GM12875 (cell line): ENCODE measurements around the gene ZNF33B.

ENCODE experiments used
- H3K4me3 ChIP-seq: one replicate; pipeline ENCODE4 v1.5.1; 2011; ENCODE audit warnings: low read depth, low read length, control low read depth
- TF ChIP-seq, protein P1 (sequence below): IDR thresholded peaks from 2 replicates; pipeline ENCODE4 v1.5.1; 2011; ENCODE audit warnings: low read depth, mild to moderate bottlenecking, control low read depth, inconsistent platforms, low read length, moderate library complexity, borderline replicate concordance; ENCODE audit not compliant: insufficient read depth

The ZNF33B gene

DNA sequence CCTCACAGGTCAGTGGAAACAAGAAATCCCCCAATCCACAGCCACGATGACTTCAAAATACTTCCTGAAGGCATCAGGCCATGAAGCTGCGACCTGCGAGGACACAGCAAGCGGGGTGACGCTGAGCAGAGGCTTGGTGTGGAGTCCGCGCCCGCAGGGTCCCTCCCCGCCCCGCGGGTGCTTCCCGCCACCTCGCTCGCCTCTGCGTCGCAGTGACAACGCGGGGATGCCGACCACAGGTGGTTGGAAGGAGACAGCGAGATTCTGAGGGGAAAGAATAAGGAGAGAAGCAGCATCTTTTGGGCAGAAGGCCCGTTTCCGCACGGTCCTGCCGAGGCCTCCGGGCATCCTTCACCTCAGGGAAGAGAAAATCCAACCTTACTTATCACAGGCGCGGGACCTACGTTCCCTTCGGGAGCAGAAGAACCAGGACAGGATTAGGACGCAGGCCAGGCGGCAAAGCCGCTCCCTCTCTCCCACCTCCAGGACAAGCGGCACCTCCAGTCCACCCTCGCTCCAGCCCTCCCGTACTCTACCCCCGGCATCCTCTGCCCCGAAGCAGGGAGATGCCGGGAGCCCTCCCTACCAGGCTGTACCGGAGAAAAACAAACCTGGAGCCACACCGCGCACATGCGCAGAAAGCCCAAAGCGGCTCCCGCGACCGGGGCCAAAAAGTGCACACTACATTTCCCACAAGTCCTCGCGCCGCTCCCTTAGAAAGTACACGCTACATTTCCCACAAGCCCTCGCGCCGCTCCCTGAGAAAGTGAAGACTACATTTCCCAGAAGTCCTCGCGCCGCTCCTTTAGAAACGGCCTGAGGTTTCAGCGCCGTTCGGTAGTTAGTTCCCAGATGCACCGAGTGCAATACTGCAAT is 85.9 kb downstream of the ZNF33B start:
- TF ChIP-seq, protein P1, sequence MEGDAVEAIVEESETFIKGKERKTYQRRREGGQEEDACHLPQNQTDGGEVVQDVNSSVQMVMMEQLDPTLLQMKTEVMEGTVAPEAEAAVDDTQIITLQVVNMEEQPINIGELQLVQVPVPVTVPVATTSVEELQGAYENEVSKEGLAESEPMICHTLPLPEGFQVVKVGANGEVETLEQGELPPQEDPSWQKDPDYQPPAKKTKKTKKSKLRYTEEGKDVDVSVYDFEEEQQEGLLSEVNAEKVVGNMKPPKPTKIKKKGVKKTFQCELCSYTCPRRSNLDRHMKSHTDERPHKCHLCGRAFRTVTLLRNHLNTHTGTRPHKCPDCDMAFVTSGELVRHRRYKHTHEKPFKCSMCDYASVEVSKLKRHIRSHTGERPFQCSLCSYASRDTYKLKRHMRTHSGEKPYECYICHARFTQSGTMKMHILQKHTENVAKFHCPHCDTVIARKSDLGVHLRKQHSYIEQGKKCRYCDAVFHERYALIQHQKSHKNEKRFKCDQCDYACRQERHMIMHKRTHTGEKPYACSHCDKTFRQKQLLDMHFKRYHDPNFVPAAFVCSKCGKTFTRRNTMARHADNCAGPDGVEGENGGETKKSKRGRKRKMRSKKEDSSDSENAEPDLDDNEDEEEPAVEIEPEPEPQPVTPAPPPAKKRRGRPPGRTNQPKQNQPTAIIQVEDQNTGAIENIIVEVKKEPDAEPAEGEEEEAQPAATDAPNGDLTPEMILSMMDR = no peak
- H3K4me3 ChIP-seq = peak overlapping the region; percentile 68

- TF ChIP-seq, protein P1 = no peak
Measured at GRCh38 chr10:42551582-42552187, 86.7 kb downstream of the ZNF33B start.

GRCh38 chr10:42549851-42550250 is 88.5 kb downstream of the ZNF33B start:
- TF ChIP-seq, protein P1 = no peak
- no peak overlapping the region for H3K4me3 ChIP-seq

More at GRCh38 chr10:42551582-42552187, 86.7 kb downstream of the ZNF33B start:
- H3K4me3 ChIP-seq = peak overlapping the region; percentile 68

- H3K4me3 ChIP-seq = no peak overlapping the region
Measured at GRCh38 chr10:42548254-42548653, 90.1 kb downstream of the ZNF33B start.

GRCh38 chr10:42544945-42545344 is 93.4 kb downstream of the ZNF33B start:
- TF ChIP-seq, protein P1 = no peak
- no peak overlapping the region for H3K4me3 ChIP-seq

More at GRCh38 chr10:42548254-42548653, 90.1 kb downstream of the ZNF33B start:
- TF ChIP-seq, protein P1 = no peak

DNA sequence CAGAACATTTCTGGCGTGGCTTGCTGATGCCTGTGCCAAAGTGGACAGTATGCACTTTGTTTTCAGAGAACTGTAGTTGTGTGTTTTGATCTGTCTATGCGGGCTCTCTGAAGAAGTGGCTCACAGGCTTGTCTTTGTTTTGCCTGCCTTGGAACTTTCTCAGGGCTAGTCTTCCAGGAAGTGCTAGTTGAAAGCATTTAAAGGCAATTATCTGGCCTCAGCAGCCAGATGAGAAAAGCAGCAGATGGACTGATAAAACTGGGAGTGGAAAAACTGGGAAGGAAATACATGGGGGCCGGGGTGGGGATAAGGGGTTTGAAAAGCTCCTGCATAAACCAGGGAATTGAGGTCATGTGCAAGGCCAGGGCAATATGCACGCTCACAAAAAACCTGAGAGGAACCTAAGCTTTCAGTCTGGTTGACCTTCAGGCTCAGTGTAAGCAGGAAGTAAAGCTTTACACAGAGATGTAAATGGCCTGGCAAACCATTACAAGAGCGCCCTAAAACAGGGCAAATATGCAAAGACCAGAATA is 94.5 kb downstream of the ZNF33B start:
- TF ChIP-seq, protein P1 = no peak
- H3K4me3 ChIP-seq = no peak overlapping the region
